Spleen (tissue), 7 donors: ENCODE results near the gene S1PR3.

Experiments
- CTCF ChIP-seq, 11 experiments: fragments of 200-600 bp in 7 of 11; fragments of 450-650 bp in 4 of 11; sonication (generic) in 4 of 11; IDR thresholded peaks in 8 of 11; conservative IDR thresholded peaks in 3 of 11; 1 replicate in 7 of 11; 2 replicates in 4 of 11; pipeline versions ENCODE4 v1.4.0 to v1.8.0; 2016 to 2021; ENCODE audit warnings: antibody characterized with exemption in 11 of 11, inconsistent platforms in 4 of 11, mild to moderate bottlenecking in 1 of 11
- POLR2A ChIP-seq, 3 donors: fragments of 450-650 bp; IDR thresholded peaks; one replicate each; pipeline ENCODE4 v1.5.1; 2017; ENCODE audit warnings: antibody characterized with exemption in 3 of 3, mild to moderate bottlenecking in 1 of 3
- donor health status: DM: no; HTN: no; CAD: no; lungs with moderate emphysema.
- donor health status: DM: no; HTN: no; CAD: no.
- donor health status: DM: no; HTN: no; CAD: no.

- TF ChIP-seq CTCF (IDR thresholded peaks at IDR 0.05 in 8 of 11, conservative IDR thresholded peaks at IDR 0.05 in 3 of 11), result no peak
- TF ChIP-seq POLR2A (IDR thresholded peaks at IDR 0.05), result no peak
Measured at GRCh38 chr9:89036891-89037290, 45.6 kb downstream of the S1PR3 start.
